Right hindlimb (tissue), 1 donor: Measurements from ENCODE around the gene FGFRL1.
"Not testable (repeated sequence)": the region's sequence is repeated elsewhere in the genome, so short reads cannot be mapped to it uniquely, and the experiment has no call there.

Experiments
- DNase-seq: peaks from one replicate; pipeline ENCODE4 v3.0.0-alpha.2; 2018

FGFRL1 gene

GRCh38 chr4:973431-974397 is 37.7 kb upstream of the FGFRL1 start, which contains the start of gene DGKQ:
Gene DGKQ, minus strand, starts transcription at chr4:973569. Its CDS starts 87 bp downstream, at chr4:973482.
- DNase-seq: peak; percentile 94

DNA sequence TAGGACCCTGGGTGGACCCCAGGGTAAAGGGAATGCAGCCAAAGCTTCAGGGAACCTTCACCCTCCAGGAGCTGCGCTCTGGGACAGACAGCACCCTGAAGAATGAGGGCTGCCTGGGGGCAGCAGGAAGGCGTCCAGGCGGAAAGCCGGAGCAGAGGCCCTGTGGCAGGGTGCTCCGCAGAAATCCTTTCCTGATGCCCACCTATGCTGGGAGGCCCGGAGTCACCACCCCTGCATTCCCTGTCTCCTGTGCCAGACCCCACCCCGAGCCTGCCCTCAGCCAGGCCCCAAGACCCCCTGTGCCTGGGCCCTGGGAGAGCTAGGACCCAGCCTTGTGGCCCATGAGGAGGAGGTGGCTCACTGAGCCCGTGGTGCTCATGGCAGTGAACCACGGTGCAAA is 36.8 kb upstream of the FGFRL1 start:
- no peak for DNase-seq

- not testable (repeated sequence) for DNase-seq
These were observed 35.4 kb upstream of the FGFRL1 start for GRCh38 chr4:976016-976415.

GRCh38 chr4:978957-979701 is 32.3 kb upstream of the FGFRL1 start:
- no peak for DNase-seq

GRCh38 chr4:982291-982690 is 29.1 kb upstream of the FGFRL1 start:
- DNase-seq: no peak

- DNase-seq: no peak
These were observed 28.6 kb upstream of the FGFRL1 start for GRCh38 chr4:982814-983213.

DNA sequence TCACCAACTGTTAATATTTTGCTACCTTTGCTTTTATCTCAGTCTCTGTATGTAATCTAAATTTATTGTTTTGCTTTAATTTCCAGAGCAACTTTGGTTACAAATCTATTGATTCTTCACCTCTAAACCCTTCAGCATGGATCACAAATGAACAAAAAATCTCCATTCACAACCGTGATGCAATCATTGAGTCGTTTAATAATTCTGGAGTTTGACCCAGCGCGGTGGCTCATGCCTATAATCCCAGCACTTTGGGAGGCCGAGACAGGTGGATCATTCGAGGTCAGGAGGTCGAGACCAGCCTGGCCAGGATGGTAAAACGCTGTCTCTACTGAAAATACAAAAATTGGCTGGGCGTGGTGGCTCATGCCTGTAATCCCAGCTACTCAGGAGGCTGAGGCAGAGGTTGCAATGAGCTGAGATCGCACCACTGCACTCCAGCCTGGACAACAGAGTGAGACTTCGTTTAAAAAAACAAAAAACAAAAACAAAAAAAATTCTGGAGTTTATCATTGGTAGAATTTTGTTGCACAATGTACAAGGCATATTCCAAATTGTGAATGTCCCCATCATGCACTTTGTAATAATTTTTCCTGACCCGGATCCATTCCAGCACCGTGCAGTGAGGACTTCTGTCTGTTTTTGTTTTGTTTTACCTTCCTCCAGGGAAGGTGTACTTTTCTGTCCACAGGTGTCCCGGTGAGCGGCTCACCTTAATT is 26.9 kb upstream of the FGFRL1 start:
- DNase-seq: no peak

GRCh38 chr4:985123-985830 is 26.1 kb upstream of the FGFRL1 start:
- DNase-seq: no peak

DNA sequence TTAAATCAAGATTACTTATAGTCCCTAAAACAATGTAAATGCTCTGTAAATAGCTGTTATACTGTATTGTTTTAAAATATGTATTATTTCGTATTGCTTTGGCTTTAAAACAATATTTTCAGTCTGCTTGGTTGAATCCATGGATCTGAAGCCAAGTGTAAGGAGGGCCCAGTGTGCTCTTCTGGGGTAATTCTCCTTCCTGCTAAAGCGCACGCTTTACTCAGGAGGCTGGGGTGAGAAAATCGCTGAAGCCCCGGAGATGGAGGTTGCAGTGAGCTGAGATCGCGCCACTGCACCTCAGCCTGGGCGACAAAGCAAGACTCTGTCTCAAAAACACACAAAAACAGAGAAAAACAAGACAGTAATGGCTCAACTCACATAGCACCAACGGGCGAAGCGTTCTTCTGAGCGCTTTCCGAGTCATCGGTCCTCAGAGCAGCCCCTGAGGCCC is 25.0 kb upstream of the FGFRL1 start:
- no peak for DNase-seq

DNA sequence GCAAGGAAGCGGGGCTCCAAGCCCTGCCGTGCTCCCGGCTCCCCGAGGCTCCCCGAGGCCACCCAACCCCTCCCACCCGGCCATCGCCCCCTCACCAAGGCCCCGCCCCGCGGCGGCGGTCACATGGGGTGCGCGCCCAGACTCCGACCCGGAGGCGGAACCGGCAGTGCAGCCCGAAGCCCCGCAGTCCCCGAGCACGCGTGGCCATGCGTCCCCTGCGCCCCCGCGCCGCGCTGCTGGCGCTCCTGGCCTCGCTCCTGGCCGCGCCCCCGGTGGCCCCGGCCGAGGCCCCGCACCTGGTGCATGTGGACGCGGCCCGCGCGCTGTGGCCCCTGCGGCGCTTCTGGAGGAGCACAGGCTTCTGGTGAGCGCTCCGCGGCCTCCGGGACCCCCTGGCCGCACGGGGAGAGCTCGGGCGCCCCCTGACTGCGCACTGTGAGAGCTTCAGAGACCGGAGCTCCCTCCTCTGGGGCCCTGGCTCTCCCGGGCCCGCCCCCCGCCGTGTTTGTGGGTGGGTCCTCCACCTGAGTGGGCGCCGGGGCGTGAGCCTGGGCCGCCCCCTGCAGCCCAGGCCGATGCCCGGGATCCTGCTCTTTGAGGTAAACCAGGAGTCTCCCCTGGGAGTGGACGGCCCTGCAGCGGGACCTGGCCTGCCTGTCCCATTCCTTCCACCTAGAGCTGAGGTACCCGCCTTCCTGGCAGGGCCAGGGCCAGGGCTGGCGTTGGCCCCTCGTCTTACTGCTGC is 24.4 kb upstream of the FGFRL1 start, which contains the start of gene IDUA:
TSS of gene IDUA (plus strand) at position 166 of the 745 bp plus-strand sequence. CDS start at position 207, 41 bp downstream.
- peak; percentile 87 for DNase-seq

DNA sequence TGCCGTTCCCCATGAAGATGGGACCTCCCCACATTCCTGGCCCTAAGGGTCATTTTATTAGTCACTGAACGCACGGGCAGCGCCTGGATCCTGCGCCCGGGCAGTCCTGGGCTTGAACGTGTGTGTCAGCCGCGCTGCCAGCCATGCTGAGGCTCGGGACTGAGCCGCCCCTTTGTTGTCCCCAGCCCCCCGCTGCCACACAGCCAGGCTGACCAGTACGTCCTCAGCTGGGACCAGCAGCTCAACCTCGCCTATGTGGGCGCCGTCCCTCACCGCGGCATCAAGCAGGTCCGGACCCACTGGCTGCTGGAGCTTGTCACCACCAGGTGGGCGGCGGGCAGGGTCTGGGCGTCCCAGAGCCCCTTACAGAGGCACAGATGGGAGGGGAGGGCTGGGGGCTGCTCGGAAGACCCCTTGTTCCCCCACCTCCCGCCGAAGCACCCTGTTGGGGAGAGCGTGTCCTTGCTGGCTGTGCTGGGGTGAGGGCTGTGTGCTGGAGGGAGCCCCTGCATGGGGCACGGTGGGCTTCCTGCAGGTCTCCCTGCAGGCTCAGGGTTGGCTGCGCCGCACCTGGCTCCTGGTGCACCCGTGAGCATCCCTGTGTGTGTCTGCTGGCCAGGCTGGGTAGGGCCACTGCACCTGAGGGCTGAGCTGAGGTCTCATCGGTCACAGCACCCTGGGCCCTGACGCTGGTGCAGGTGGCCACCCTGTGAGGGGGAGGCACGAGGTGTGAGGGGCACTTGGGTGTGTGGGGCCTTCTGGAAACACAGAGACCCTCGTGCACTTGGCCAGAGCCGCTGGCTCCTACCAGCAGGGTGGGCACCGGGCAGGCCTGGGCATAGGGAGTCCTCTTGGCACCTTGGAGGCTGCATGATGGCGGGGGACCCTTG is 23.6 kb upstream of the FGFRL1 start:
- DNase-seq: no peak

- DNase-seq: no peak
These were observed 22.4 kb upstream of the FGFRL1 start for GRCh38 chr4:988726-989721.

DNA sequence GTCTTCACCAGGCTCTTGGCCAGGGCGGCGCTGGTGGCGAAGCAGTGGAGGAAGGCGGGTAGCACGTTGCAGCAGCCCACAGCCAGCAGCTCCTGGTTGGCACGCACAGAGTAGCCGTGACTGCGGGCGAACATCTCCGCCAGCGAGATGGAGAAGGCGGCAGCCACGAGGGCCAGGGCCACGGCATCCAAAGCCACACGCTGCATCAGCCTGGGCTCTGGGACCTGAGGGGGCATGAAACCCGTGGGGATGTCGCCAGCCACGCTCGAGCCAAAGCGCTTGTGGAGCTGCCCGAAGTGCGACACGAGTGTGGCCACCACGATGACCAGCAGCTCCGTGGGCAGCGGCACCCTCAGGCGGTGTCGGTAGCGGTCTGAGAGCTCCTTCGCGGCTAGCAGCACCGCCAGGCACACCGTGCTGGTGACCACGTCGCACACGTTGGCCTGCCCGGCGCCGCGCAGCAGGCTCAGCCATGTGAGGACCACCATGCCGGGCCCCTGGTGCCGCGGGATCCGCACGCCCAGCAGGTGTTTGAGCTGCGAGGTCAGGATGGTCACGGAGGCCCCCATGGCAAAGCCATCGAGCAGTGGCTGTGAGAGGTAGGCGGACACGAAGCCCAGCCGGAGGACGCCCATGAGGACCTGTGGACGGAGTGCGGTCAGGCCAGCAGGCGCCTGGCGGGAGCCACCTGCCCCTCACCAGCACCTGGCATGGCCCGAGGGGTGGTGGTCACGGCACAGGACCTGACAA is 21.5 kb upstream of the FGFRL1 start:
- DNase-seq: no peak

- no peak for DNase-seq
These were observed 20.6 kb upstream of the FGFRL1 start for GRCh38 chr4:990746-991367.

DNA sequence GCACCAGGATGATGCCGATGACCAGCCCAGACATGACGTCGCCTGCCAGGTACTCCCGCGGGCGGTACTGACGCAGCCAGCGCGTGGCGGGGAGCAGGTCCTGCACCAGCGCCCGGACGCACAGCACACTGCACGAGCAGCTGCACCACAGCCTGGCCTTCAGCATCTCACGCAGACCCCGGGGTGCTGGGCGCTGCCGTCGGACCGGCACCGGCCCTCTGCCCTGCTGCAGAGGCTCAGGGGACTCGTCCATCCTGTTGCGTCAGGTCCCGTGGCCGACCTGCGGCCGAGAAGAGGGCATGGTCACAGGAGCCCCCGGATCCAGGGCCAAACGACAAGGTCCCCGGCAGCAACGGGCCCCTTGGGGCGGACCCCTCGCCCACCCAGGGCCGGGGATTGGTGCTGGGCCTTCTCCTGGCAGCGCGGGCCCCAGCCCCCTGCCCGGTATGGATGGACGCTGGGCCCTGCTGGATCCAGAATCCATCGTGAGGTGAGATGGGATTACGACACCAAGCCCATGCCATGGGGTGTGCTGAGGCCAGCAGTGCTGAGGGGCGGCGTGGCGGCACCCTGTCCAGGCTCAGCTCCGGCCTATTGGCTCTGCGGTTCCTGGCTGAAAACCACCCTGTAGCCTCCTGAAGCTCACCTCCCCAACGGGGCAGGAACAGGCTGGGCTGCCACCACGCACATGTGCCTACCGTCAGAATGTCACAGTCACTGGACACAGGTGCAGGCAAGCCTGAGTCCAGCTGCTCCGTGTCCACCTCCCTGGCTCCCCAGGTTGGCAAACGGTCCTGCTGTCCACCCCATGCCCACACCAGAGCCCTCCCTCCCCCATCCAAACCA is 19.8 kb upstream of the FGFRL1 start:
- no peak for DNase-seq

- DNase-seq: no peak
These were observed 18.9 kb upstream of the FGFRL1 start for GRCh38 chr4:992297-993110.
